GM21717 (cell line): Measurements from ENCODE around the gene FSTL3.
"Not testable (repeated sequence)": the region's sequence is repeated elsewhere in the genome, so short reads cannot be mapped to it uniquely, and the experiment has no call there.

Experiments used
- ATAC-seq: cut with Tn5 transposase; IDR thresholded peaks from one replicate; pipeline ENCODE4 v1.9.1; 2021; ENCODE audit warnings: mild to moderate bottlenecking, moderate library complexity; ENCODE audit not compliant: unreplicated experiment

The FSTL3 gene

GRCh38 chr19:681029-682019 is 5.1 kb downstream of the FSTL3 start:
- no peak for ATAC-seq

- ATAC-seq, result no peak
Observed at GRCh38 chr19:682678-683320, 6.6 kb downstream of the FSTL3 start.

GRCh38 chr19:685454-685931 is 9.3 kb downstream of the FSTL3 start:
- no peak for ATAC-seq

GRCh38 chr19:686589-687297 is 10.6 kb downstream of the FSTL3 start:
- ATAC-seq, result no peak

GRCh38 chr19:687569-688166 is 11.5 kb downstream of the FSTL3 start:
- no peak for ATAC-seq

GRCh38 chr19:688214-688613 is 12.0 kb downstream of the FSTL3 start:
- no peak for ATAC-seq

- ATAC-seq, result no peak
Observed at GRCh38 chr19:688992-689391, 12.8 kb downstream of the FSTL3 start.

- no peak for ATAC-seq
Observed at GRCh38 chr19:690203-690602, 14.0 kb downstream of the FSTL3 start.

GRCh38 chr19:694481-695351 is 18.5 kb downstream of the FSTL3 start:
- no peak for ATAC-seq

- ATAC-seq, result no peak
Observed at GRCh38 chr19:695352-695949, 19.3 kb downstream of the FSTL3 start, which contains the start of gene PRSS57. TSS of gene PRSS57 (minus strand) at chr19:695452. CDS start at chr19:695430, 22 bp downstream.

- ATAC-seq, result not testable (repeated sequence)
Observed at GRCh38 chr19:698529-698928, 22.3 kb downstream of the FSTL3 start.

GRCh38 chr19:699885-700284 is 23.7 kb downstream of the FSTL3 start:
- not testable (repeated sequence) for ATAC-seq

- not testable (repeated sequence) for ATAC-seq
Observed at GRCh38 chr19:702847-703246, 26.7 kb downstream of the FSTL3 start.

GRCh38 chr19:703329-703650 is 27.1 kb downstream of the FSTL3 start:
- ATAC-seq, result no peak

- no peak for ATAC-seq
Observed at GRCh38 chr19:703651-704446, 27.7 kb downstream of the FSTL3 start.

- ATAC-seq, result no peak
Observed at GRCh38 chr19:704447-704741, 28.2 kb downstream of the FSTL3 start.

GRCh38 chr19:708154-709143 is 32.3 kb downstream of the FSTL3 start, which contains the start of gene PALM:
TSS of gene PALM (plus strand) at chr19:708935. CDS start at chr19:709147, 212 bp downstream.
- ATAC-seq, result no peak
